HepG2 (cell line): ENCODE data around the gene ASXL3.

Experiments
- ATF1 ChIP-seq: IDR thresholded peaks from 2 replicates; pipeline ENCODE4 v1.6.1; 2016; ENCODE audit warnings: mild to moderate bottlenecking, control low read depth
- CREB1 ChIP-seq, 2 experiments: fragments of 450-650 bp in 1 of 2; IDR thresholded peaks; 2 replicates each; pipeline ENCODE4 v1.6.1; 2016 to 2017; ENCODE audit warnings: control low read depth in 1 of 2, mild to moderate bottlenecking in 1 of 2, missing compliant biosample characterization in 1 of 2, missing genetic modification characterization in 1 of 2
- EZH2 ChIP-seq: conservative IDR thresholded peaks from 2 replicates; pipeline ENCODE4 v1.6.1; 2012; ENCODE audit warnings: mild to moderate bottlenecking, low read depth, low read length, moderate library complexity
- HOXA9 ChIP-seq: sonication (generic); formaldehyde crosslinking; IDR thresholded peaks from 2 replicates; pipeline ENCODE4 v1.8.1; 2022; ENCODE audit warnings: missing genetic modification reagents, mild to moderate bottlenecking, moderate library complexity, borderline replicate concordance
- IRF2 ChIP-seq: IDR thresholded peaks from 2 replicates; pipeline ENCODE4 v1.6.1; 2018; ENCODE audit warnings: missing genetic modification reagents, missing compliant biosample characterization
- MAZ ChIP-seq, 2 experiments: sonication (generic) in 1 of 2; formaldehyde crosslinking in 1 of 2; IDR thresholded peaks; 2 replicates each; pipeline versions ENCODE4 v1.5.0 to v1.6.1; 2012 to 2020; ENCODE audit warnings: low read depth in 2 of 2, mild to moderate bottlenecking in 2 of 2, borderline replicate concordance in 1 of 2, improper control_type of control experiment in 1 of 2, low read length in 1 of 2, missing genetic modification reagents in 1 of 2, moderate library complexity in 1 of 2
- MYC ChIP-seq: sonication (generic); formaldehyde crosslinking; IDR thresholded peaks from 2 replicates; pipeline ENCODE4 v1.9.0; 2021; ENCODE audit warnings: missing genetic modification reagents, borderline replicate concordance
- NR2F6 ChIP-seq, 2 experiments: IDR thresholded peaks; 2 replicates each; pipeline ENCODE4 v1.6.1; 2016; ENCODE audit warnings: antibody characterized with exemption in 1 of 2, mild to moderate bottlenecking in 1 of 2
- PCBP1 ChIP-seq: fragments of 200-400 bp; formaldehyde crosslinking; IDR thresholded peaks from 2 replicates; pipeline ENCODE4 v1.6.1; 2017; ENCODE audit warnings: mild to moderate bottlenecking, low read depth, low read length, borderline replicate concordance
- POLR2AphosphoS5 ChIP-seq: IDR thresholded peaks from 2 replicates; pipeline ENCODE4 v1.6.1; 2012; ENCODE audit warnings: low read depth, low read length
- SUZ12 ChIP-seq: fragments of 150-350 bp; IDR thresholded peaks from 2 replicates; pipeline ENCODE4 v1.6.1; 2014; ENCODE audit warnings: low read depth, low read length
- ZBTB20 ChIP-seq: sonication (generic); formaldehyde crosslinking; IDR thresholded peaks from 2 replicates; pipeline ENCODE4 v1.8.1; 2023; ENCODE audit warnings: missing genetic modification reagents, low read depth, mild to moderate bottlenecking, borderline replicate concordance
- ZNF33A ChIP-seq: sonication (generic); formaldehyde crosslinking; IDR thresholded peaks from 2 replicates; pipeline ENCODE4 v1.5.1; 2020; ENCODE audit warnings: missing genetic modification reagents, mild to moderate bottlenecking, moderate library complexity, borderline replicate concordance
- TF ChIP-seq, protein P1 (sequence below): IDR thresholded peaks from 2 replicates; pipeline ENCODE4 v1.4.0; 2020; ENCODE audit warnings: mild to moderate bottlenecking, missing genetic modification reagents

DNA sequence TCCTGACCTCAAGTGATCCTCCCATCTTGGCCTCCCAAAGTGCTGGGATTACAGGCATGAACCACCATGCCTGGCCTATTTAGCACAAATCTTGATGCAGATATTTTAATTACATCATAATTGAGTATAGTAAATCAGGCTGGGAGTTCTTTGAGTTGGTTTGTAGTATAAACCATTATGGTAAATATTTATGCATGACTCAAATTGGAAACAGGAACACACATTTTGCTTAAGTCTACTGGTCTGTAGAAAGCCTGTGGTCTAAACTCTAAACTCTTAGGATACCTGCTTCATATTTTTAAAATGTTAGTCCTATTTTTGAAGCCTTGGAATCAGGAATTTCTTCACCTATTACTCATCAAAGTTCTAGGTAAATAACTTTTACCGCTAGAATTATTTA is 16.8 kb downstream of the ASXL3 start:
- TF ChIP-seq EZH2, result no peak
- no peak for TF ChIP-seq POLR2AphosphoS5
- TF ChIP-seq, protein P1, sequence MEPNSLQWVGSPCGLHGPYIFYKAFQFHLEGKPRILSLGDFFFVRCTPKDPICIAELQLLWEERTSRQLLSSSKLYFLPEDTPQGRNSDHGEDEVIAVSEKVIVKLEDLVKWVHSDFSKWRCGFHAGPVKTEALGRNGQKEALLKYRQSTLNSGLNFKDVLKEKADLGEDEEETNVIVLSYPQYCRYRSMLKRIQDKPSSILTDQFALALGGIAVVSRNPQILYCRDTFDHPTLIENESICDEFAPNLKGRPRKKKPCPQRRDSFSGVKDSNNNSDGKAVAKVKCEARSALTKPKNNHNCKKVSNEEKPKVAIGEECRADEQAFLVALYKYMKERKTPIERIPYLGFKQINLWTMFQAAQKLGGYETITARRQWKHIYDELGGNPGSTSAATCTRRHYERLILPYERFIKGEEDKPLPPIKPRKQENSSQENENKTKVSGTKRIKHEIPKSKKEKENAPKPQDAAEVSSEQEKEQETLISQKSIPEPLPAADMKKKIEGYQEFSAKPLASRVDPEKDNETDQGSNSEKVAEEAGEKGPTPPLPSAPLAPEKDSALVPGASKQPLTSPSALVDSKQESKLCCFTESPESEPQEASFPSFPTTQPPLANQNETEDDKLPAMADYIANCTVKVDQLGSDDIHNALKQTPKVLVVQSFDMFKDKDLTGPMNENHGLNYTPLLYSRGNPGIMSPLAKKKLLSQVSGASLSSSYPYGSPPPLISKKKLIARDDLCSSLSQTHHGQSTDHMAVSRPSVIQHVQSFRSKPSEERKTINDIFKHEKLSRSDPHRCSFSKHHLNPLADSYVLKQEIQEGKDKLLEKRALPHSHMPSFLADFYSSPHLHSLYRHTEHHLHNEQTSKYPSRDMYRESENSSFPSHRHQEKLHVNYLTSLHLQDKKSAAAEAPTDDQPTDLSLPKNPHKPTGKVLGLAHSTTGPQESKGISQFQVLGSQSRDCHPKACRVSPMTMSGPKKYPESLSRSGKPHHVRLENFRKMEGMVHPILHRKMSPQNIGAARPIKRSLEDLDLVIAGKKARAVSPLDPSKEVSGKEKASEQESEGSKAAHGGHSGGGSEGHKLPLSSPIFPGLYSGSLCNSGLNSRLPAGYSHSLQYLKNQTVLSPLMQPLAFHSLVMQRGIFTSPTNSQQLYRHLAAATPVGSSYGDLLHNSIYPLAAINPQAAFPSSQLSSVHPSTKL (CRISPR knock-in tag), result no peak
- no peak for TF ChIP-seq ZNF33A (CRISPR knock-in tag)
- TF ChIP-seq IRF2 (CRISPR knock-in tag), result no peak
- no peak for TF ChIP-seq MAZ (IDR thresholded peaks at IDR 0.05; ENCODE audit: borderline replicate concordance, low read depth, low read length)
- TF ChIP-seq MAZ (CRISPR knock-in tag; IDR thresholded peaks at IDR 0.05; ENCODE audit: low read depth), result no peak
- no peak for TF ChIP-seq ATF1 (CRISPR knock-in tag)
- no peak for TF ChIP-seq HOXA9 (CRISPR knock-in tag)
- TF ChIP-seq ZBTB20 (CRISPR knock-in tag), result no peak
- TF ChIP-seq PCBP1, result no peak
- TF ChIP-seq NR2F6 (IDR thresholded peaks at IDR 0.05), result no peak
- no peak for TF ChIP-seq NR2F6 (CRISPR knock-in tag; IDR thresholded peaks at IDR 0.05)
- TF ChIP-seq CREB1 (IDR thresholded peaks at IDR 0.05), result no peak
- no peak for TF ChIP-seq CREB1 (CRISPR knock-in tag; IDR thresholded peaks at IDR 0.05)
- no peak for TF ChIP-seq SUZ12
- TF ChIP-seq MYC (CRISPR knock-in tag), result no peak
